ENCODE results near the gene SBNO1. TPM values are rescaled to one million over a fixed set of nuclear protein-coding genes. Genes with fewer than 3 reads are reported as not detected.

SBNO1 gene
- total RNA-seq, 1 experiment from 2014 or later, result 60.8 TPM

DNA sequence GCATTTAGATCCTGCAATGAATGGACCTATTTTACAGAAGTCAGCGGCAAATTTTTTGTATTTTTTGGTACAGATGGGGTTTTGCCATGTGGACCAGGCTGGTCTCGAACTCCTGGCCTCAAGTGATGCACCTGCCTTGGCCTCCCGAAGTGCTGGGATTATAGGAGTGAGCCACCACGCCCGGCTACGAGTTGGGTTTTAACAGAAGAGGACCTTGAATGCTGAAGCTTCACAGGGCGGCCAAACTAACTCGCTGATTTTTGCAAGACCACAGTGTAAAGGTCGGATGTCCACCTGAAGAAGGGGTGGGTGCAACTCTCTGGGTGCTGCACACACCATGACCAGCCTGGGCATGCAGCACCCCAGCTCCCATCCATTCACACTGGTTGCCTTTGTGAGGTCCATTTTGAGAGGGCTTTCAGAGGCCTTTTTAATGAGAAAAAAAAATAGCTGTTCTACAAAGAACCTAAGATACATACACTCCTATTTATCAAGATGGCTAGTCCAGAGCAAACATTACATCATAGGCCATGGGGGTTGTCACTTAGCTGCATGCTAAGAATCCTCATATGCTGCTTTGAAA lies 71.4 kb downstream of the SBNO1 start:
- Mint-ChIP-seq H3K27me3 (ENCODE audit: unreplicated experiment) (no peaks in the 10 kb centered on the region), H3K9me3 (ENCODE audit: low read depth, unreplicated experiment) (no peaks in the 10 kb centered on the region), H3K36me3 (ENCODE audit: insufficient read depth, unreplicated experiment) (peaks cover 46% of the 10 kb centered on the region), H3K4me3 (ENCODE audit: low read depth, unreplicated experiment) (no peak overlapping the region), H3K27ac (ENCODE audit: unreplicated experiment) (no peak overlapping the region), H3K4me1 (ENCODE audit: low read depth, unreplicated experiment) (no peaks in the 10 kb centered on the region)
- BruUV-seq (replicated peaks), result no TSS peak
- intact Hi-C loops (cut with micrococcal nuclease; ENCODE audit: unreplicated experiment), result no loop called here
- TF ChIP-seq, protein P1, sequence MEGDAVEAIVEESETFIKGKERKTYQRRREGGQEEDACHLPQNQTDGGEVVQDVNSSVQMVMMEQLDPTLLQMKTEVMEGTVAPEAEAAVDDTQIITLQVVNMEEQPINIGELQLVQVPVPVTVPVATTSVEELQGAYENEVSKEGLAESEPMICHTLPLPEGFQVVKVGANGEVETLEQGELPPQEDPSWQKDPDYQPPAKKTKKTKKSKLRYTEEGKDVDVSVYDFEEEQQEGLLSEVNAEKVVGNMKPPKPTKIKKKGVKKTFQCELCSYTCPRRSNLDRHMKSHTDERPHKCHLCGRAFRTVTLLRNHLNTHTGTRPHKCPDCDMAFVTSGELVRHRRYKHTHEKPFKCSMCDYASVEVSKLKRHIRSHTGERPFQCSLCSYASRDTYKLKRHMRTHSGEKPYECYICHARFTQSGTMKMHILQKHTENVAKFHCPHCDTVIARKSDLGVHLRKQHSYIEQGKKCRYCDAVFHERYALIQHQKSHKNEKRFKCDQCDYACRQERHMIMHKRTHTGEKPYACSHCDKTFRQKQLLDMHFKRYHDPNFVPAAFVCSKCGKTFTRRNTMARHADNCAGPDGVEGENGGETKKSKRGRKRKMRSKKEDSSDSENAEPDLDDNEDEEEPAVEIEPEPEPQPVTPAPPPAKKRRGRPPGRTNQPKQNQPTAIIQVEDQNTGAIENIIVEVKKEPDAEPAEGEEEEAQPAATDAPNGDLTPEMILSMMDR (IDR thresholded peaks at IDR 0.05; ENCODE audit: unreplicated experiment), result no peak
- no peak for DNase-seq
- CTCF ChIA-PET, result no interaction called here

DNA sequence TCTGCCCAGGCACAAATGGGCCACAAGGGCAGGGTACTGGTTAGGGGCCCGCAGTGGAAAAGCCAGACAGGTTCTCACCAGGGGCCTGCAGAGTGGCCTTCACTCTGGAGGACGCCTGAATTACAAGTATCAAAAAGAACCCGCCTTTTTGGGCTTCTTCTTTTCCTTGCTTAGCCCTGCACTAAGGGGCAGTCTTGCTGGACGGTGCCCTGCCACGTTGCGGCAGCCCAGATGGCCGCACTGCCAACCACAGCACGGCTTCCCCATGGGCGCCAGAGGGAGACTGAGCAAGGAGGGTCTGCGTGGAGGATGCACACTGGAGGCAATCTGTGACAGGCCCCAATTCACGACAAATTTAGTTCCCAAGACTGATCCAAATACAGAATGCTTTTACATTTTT lies 74.7 kb downstream of the SBNO1 start:
- intact Hi-C loops (cut with micrococcal nuclease; ENCODE audit: unreplicated experiment), result no loop called here
- Mint-ChIP-seq H3K4me3 (ENCODE audit: low read depth, unreplicated experiment) (no peak overlapping the region), H3K27ac (ENCODE audit: unreplicated experiment) (no peak overlapping the region), H3K9me3 (ENCODE audit: low read depth, unreplicated experiment) (no peaks in the 10 kb centered on the region), H3K36me3 (ENCODE audit: insufficient read depth, unreplicated experiment) (peaks cover 37% of the 10 kb centered on the region), H3K4me1 (ENCODE audit: low read depth, unreplicated experiment) (no peaks in the 10 kb centered on the region), H3K27me3 (ENCODE audit: unreplicated experiment) (no peaks in the 10 kb centered on the region)
- CTCF ChIA-PET, result interaction anchor here (0.5 kb wide), 1 partner anchor 82 kb away, joined by 3 read pairs; no protein-coding TSS in a partner anchor
- BruUV-seq (replicated peaks), result no TSS peak
- TF ChIP-seq, protein P1 (IDR thresholded peaks at IDR 0.05; ENCODE audit: unreplicated experiment), result no peak
- no peak for DNase-seq

DNA sequence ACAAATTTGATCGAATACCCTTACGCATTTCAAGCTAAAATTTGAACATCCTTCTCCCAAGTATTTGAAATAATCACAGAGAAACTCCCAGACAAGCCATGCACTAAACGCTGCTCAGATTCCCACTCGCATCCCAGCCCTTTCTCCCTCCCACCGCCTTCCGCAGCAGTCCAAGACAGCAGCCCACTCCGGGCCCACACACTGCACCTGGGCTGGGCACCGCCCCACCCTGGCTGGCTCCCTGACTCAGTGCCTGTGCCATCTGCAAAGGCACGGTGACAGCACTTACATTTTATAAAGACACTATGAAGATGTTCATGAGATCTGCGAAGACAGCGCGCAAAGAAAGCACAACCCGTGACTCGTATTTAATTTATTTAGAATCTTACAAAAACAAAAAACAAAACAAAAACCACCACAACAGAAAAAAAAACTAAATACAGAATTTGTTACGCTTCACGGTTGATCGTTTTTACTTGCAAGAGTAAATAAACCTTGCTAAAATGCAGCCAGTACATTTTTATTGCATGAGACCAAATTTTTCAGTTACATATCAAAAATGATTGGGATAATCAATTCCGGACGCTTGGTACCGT lies 75.8 kb downstream of the SBNO1 start:
- CTCF ChIA-PET, result no interaction called here
- H3K27me3 Mint-ChIP-seq (ENCODE audit: unreplicated experiment), result no peaks in the 10 kb centered on the region
- H3K4me1 Mint-ChIP-seq (ENCODE audit: low read depth, unreplicated experiment), result no peaks in the 10 kb centered on the region
- H3K27ac Mint-ChIP-seq (ENCODE audit: unreplicated experiment), result no peak overlapping the region
- H3K4me3 Mint-ChIP-seq (ENCODE audit: low read depth, unreplicated experiment), result no peak overlapping the region
- H3K36me3 Mint-ChIP-seq (ENCODE audit: insufficient read depth, unreplicated experiment), result peaks cover 30% of the 10 kb centered on the region
- BruUV-seq (replicated peaks), result no TSS peak
- TF ChIP-seq, protein P1 (IDR thresholded peaks at IDR 0.05; ENCODE audit: unreplicated experiment), result no peak
- intact Hi-C loops (cut with micrococcal nuclease; ENCODE audit: unreplicated experiment), result no loop called here
- DNase-seq, result no peak
- no peaks in the 10 kb centered on the region for H3K9me3 Mint-ChIP-seq (ENCODE audit: low read depth, unreplicated experiment)

DNA sequence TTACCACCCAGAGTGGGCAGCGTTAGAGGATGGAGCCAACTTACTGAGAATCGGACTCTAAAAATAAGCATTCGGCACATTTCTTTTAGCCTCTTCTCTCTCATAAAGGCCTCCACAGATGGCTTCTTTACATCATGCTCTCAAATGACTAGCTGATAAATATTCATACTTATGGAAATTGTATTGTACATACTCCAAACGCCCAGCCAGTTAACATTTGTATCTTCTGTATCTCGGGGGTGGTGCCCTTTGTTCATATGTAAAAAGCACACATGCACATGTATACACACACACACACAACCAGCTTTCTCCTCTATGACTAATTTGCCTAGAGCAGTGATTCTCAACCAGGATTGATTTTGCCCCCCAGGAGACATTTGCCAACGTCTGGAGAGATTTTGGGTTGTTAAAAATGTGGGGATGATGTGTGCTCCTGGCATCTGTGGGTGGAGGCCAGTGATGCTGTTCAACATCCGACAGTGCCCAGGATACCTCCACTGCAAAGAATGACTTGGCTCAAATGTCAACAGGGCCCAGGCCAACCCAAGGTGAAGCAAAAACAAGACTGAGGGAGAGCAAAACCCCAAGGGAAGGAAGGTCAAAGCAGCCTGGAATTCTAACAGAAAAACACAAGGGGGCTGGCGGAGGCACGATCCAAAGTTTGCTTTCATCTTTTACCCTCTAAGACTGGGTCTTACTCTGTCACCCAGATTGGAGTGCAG lies 77.8 kb downstream of the SBNO1 start:
- no peaks in the 10 kb centered on the region for H3K27me3 Mint-ChIP-seq (ENCODE audit: unreplicated experiment)
- no TSS peak for BruUV-seq (replicated peaks)
- H3K4me1 Mint-ChIP-seq (ENCODE audit: low read depth, unreplicated experiment), result no peaks in the 10 kb centered on the region
- CTCF ChIA-PET, result no interaction called here
- TF ChIP-seq, protein P1 (IDR thresholded peaks at IDR 0.05; ENCODE audit: unreplicated experiment), result no peak
- intact Hi-C loops (cut with micrococcal nuclease; ENCODE audit: unreplicated experiment), result no loop called here
- peaks cover 20% of the 10 kb centered on the region for H3K36me3 Mint-ChIP-seq (ENCODE audit: insufficient read depth, unreplicated experiment)
- no peak for DNase-seq
- H3K27ac Mint-ChIP-seq (ENCODE audit: unreplicated experiment), result peak overlapping the region; percentile 43
- no peaks in the 10 kb centered on the region for H3K9me3 Mint-ChIP-seq (ENCODE audit: low read depth, unreplicated experiment)
- H3K4me3 Mint-ChIP-seq (ENCODE audit: low read depth, unreplicated experiment), result no peak overlapping the region

Measured in Calu3 (cell line).